Measurements from ENCODE around the gene DNAJA2. TPM values are rescaled to one million over a fixed set of nuclear protein-coding genes. Genes with fewer than 3 reads are reported as not detected.

Gene DNAJA2
- total and polyA plus RNA-seq, 9 of the 15 experiments (the other 6 are each of a cell fraction or from before 2014, with no cell fraction given), result 24.1 to 75.9 (median 50.7) TPM

DNA sequence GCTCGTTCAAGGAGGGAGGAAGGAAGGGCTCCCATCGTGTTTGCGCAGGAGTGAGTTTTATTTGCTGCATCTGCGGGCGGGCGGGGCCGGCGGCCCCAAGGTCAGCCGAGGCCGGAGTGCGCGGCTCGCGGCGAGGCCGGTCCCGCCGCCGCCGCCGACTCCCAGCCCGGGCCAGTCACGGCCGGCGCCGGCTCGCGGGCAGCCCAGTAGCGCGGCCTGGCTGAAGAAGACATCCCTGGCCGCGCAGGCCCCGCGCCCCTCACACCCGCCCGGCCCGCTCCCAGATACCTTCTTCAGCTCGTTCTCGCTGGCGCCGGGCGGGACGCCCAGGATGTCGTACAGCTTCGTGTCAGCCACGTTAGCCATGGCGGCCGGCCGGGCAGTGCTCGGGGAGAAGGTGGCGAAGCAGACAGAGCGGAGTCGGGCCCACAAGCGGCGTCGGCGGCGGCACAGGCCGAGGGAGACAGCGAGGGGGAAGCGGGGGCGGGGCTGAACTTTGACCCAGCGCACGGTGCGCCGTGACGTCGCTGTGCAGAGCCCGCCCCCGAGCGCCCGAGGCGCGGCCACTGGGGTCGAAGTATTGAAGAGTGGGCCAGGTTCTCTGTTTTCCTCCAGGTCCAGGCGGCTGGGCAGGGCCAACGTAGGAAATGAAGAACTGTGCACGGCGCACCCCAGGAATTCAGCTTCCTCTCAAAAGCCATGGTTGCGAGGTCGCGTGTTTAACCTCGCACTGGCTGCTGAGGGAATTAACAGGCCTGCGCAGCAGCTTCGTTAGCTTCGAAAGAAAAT, at the start of gene DNAJA2 (continued):
- 0 out of 2 replicates have a peak, but pooled peaks have one; percentile 36 for TF ChIP-seq ZNF609 (CRISPR knock-in tag; IDR thresholded peaks at IDR 0.05; ENCODE audit: borderline replicate concordance)
- TF ChIP-seq ATF7 (IDR thresholded peaks at IDR 0.05), result peak; percentile 68; the same call in 1 of the 2 replicates
- TF ChIP-seq, protein P1, sequence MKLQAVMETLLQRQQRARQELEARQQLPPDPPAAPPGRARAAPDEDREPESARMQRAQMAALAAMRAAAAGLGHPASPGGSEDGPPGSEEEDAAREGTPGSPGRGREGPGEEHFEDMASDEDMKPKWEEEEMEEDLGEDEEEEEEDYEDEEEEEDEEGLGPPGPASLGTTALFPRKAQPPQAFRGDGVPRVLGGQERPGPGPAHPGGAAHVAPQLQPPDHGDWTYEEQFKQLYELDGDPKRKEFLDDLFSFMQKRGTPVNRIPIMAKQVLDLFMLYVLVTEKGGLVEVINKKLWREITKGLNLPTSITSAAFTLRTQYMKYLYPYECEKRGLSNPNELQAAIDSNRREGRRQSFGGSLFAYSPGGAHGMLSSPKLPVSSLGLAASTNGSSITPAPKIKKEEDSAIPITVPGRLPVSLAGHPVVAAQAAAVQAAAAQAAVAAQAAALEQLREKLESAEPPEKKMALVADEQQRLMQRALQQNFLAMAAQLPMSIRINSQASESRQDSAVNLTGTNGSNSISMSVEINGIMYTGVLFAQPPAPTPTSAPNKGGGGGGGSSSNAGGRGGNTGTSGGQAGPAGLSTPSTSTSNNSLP (IDR thresholded peaks at IDR 0.05; ENCODE audit: borderline replicate concordance, low read depth, low read length), result no peak
- TF ChIP-seq ZNF324 (CRISPR knock-in tag; IDR thresholded peaks at IDR 0.05), result no peak
- no peak for TF ChIP-seq PURB (CRISPR knock-in tag; IDR thresholded peaks at IDR 0.05; ENCODE audit: low read depth)
- no peak for TF ChIP-seq MECOM (CRISPR knock-in tag; IDR thresholded peaks at IDR 0.05)
- TF ChIP-seq GMEB1 (CRISPR knock-in tag; IDR thresholded peaks at IDR 0.05), result peak; percentile 98
- 0 out of 4 replicates have a peak, but pooled peaks of 1 of the 2 experiments have one; percentile 29 for TF ChIP-seq TEAD1 (CRISPR knock-in tag; IDR thresholded peaks at IDR 0.05)
- no peak for TF ChIP-seq ATF4 (CRISPR knock-in tag; IDR thresholded peaks at IDR 0.05)
- peak; percentile 63 for TF ChIP-seq TAF9B (IDR thresholded peaks at IDR 0.05; ENCODE audit: partially characterized antibody)
- TF ChIP-seq BCOR (IDR thresholded peaks at IDR 0.05), result no peak
- no peak for TF ChIP-seq ZNF133 (CRISPR knock-in tag; IDR thresholded peaks at IDR 0.05)
- no peak for TF ChIP-seq MYBL2 (IDR thresholded peaks at IDR 0.05; ENCODE audit: low read depth)
- no peak for TF ChIP-seq MYBL2 (CRISPR knock-in tag; IDR thresholded peaks at IDR 0.05; ENCODE audit: borderline replicate concordance)
